HFFc6 (cell line): ENCODE data around the gene FCER1G. TPM values are rescaled to one million over a fixed set of nuclear protein-coding genes. Genes with fewer than 3 reads are reported as not detected.

Experiments used
- DNase-seq: peaks from one replicate; pipeline ENCODE4 v3.0.0-alpha.2; 2018
- H3K27ac Mint-ChIP-seq: 2 replicates; pipeline ENCODE4 v1.8.0; 2020; ENCODE audit warnings: mild to moderate bottlenecking, mixed read lengths
- H3K27me3 Mint-ChIP-seq: 2 replicates; pipeline ENCODE4 v1.8.0; 2021; ENCODE audit warnings: mild to moderate bottlenecking, moderate library complexity, mixed read lengths; ENCODE audit not compliant: insufficient read depth
- H3K36me3 Mint-ChIP-seq: 2 replicates; pipeline ENCODE4 v1.8.0; 2021; ENCODE audit warnings: low read depth, mixed read lengths
- H3K4me1 Mint-ChIP-seq: 2 replicates; pipeline ENCODE4 v1.8.0; 2020; ENCODE audit warnings: low read depth, mixed read lengths
- H3K4me3 Mint-ChIP-seq: 2 replicates; pipeline ENCODE4 v1.8.0; 2020; ENCODE audit warnings: mild to moderate bottlenecking, moderate library complexity, mixed read lengths
- H3K9me3 Mint-ChIP-seq: 2 replicates; pipeline ENCODE4 v1.8.0; 2020; ENCODE audit warnings: mild to moderate bottlenecking, mixed read lengths
- total RNA-seq, 6 experiments: library from RNA; stranded (reverse); fragmentation: NEBNext Ultra II Directional; extraction: Animal tissue kit (Norgen Biotek cat#: 25700); gene quantifications; 2 replicates in 1 of 6; 3 replicates in 5 of 6; pipeline ENCODE4 v1.2.3, GENCODE V29; 2021
- TF ChIP-seq, protein P1 (sequence below): fragments of 200-600 bp; sonication (generic); IDR thresholded peaks from 2 replicates; pipeline ENCODE4 v1.5.0; 2021; ENCODE audit warnings: antibody characterized with exemption, mild to moderate bottlenecking

The FCER1G gene
- total RNA-seq, 6 experiments from 2014 or later, result 0.33 to 1.0 (median 0.53) TPM; not detected in 1

GRCh38 chr1:161175771-161176453 lies 39.2 kb upstream of the FCER1G start:
- no peak for DNase-seq
- H3K36me3 Mint-ChIP-seq, result peaks cover 29% of the 10 kb centered on the region
- H3K4me1 Mint-ChIP-seq, result peaks cover 47% of the 10 kb centered on the region
- H3K4me3 Mint-ChIP-seq, result peak overlapping the region; percentile 99
- H3K27me3 Mint-ChIP-seq, result peaks cover 3% of the 10 kb centered on the region
- TF ChIP-seq, protein P1, sequence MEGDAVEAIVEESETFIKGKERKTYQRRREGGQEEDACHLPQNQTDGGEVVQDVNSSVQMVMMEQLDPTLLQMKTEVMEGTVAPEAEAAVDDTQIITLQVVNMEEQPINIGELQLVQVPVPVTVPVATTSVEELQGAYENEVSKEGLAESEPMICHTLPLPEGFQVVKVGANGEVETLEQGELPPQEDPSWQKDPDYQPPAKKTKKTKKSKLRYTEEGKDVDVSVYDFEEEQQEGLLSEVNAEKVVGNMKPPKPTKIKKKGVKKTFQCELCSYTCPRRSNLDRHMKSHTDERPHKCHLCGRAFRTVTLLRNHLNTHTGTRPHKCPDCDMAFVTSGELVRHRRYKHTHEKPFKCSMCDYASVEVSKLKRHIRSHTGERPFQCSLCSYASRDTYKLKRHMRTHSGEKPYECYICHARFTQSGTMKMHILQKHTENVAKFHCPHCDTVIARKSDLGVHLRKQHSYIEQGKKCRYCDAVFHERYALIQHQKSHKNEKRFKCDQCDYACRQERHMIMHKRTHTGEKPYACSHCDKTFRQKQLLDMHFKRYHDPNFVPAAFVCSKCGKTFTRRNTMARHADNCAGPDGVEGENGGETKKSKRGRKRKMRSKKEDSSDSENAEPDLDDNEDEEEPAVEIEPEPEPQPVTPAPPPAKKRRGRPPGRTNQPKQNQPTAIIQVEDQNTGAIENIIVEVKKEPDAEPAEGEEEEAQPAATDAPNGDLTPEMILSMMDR, result no peak
- H3K9me3 Mint-ChIP-seq, result no peaks in the 10 kb centered on the region; the same call in 1 of the 2 replicates
- H3K27ac Mint-ChIP-seq, result no peak overlapping the region

DNA sequence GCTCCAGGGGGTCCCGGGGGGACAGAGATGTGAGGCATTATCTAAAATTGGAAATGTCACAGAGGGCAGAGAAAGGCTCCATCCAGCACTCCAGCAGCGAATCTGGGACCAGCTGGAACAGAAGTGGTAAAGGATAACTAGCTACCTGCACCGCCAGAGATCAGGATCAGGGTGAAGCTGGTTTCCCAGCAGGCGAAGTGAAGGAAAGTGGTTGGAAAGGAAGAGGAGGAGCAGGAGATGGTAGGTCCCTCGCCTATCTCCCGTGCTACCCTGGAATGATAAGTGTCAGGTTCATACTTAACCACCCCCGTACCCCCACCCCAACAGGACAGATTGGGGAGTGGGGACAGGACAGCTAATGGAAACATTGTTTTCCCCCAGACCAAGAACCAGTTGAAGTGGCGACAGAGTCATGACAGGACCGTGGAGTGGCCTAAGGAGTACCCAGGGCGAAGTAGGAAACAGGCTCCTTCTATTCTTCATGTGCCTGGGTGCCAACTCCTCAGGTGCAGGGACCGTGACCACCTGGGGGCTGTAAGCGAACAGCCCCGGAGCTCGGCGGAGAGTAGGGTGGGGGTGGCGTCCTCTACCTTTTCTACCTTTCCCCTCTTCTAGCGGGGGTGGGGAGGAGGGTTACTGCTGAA lies 38.5 kb upstream of the FCER1G start:
- Mint-ChIP-seq H3K4me1 (peaks cover 47% of the 10 kb centered on the region), H3K4me3 (peak overlapping the region; percentile 99), H3K9me3 (no peaks in the 10 kb centered on the region; the same call in 1 of the 2 replicates), H3K27ac (peak overlapping the region; percentile 98), H3K27me3 (peaks cover 3% of the 10 kb centered on the region), H3K36me3 (peaks cover 26% of the 10 kb centered on the region)
- no peak for DNase-seq
- TF ChIP-seq, protein P1, result no peak

DNA sequence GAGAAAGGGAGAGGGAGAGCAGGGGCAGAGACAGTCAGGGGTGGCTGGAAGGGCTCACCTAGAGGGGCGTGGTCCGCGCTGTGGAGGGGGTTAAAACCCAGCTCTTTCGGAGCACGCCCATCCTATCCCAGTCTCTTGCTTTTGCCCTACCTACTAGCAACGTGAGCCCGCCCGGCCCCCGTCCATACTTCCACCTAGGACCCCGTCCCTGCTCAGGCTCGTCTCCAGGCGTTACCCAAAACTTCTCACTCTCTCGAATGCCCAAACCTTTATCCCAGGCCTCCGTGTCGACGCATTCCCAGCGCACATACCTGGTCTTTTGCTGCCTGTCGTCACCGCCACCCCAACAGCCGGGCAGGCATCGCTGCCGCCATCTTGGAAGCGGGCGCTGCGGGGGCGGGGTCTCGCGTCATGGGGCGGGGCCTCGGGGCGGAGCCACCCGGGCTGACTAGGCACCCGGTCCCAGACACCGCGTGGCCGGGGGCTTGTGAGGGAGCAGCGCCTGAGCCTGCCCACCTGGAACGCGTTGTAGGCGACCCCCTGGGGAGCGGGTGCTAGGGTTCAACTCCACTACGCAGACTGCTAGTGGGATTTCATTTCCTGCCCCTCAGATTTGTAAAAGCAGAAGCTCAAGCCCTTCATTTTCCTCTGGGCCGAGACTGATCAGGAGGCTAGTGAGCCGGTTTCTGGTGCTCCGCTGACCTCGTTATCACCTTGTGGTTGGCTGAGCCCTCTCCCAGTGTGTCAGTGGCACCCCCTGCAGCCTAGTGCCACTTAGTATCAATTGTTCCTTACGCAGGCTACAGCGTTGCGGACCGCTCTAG lies 37.8 kb upstream of the FCER1G start, which contains the start of gene B4GALT3:
TSS of gene B4GALT3 (minus strand) at position 396 of the 824 bp plus-strand sequence. CDS start 1,447 bp downstream, outside the sequence.
- Mint-ChIP-seq H3K9me3 (no peaks in the 10 kb centered on the region; the same call in 1 of the 2 replicates), H3K4me3 (peak within 1 kb of the TSS; percentile 99), H3K4me1 (peaks cover 49% of the 10 kb centered on the region), H3K36me3 (peaks cover 26% of the 10 kb centered on the region), H3K27me3 (peaks cover 3% of the 10 kb centered on the region), H3K27ac (peak within 1 kb of the TSS; percentile 98)
- DNase-seq, result peak; percentile 64
- TF ChIP-seq, protein P1, result peak; percentile 39

GRCh38 chr1:161177936-161178244 lies 37.2 kb upstream of the FCER1G start:
- peak overlapping the region; percentile 99 for H3K4me3 Mint-ChIP-seq
- peaks cover 49% of the 10 kb centered on the region for H3K4me1 Mint-ChIP-seq
- no peaks in the 10 kb centered on the region; the same call in 1 of the 2 replicates for H3K9me3 Mint-ChIP-seq
- peak overlapping the region; percentile 98 for H3K27ac Mint-ChIP-seq
- H3K36me3 Mint-ChIP-seq, result peaks cover 22% of the 10 kb centered on the region
- DNase-seq, result no peak
- TF ChIP-seq, protein P1, result peak; percentile 10; the same call in 1 of the 2 replicates
- peaks cover 3% of the 10 kb centered on the region for H3K27me3 Mint-ChIP-seq

DNA sequence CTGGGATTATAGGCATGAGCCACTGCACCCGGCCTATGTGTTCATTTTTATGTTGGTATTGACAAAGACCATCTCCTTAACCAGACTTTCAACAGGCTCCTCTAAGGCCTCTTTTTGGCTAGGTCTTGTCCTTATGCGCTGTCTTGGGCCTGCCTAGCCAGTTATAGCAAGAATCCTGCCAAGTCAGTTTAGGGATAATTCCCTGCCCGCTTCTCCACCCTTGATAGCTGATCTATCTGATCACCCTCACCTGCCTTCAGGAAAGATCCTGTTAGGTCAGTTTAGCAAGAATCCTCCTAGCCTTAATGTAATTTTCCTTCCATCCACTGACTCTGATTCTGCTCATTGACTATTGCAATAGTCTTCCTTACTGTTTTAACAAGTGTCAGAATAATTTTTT lies 35.4 kb upstream of the FCER1G start:
- Mint-ChIP-seq H3K4me3 (no peak overlapping the region), H3K27me3 (peaks cover 3% of the 10 kb centered on the region), H3K36me3 (peaks cover 10% of the 10 kb centered on the region), H3K4me1 (peaks cover 44% of the 10 kb centered on the region), H3K9me3 (no peaks in the 10 kb centered on the region; the same call in 1 of the 2 replicates), H3K27ac (no peak overlapping the region; the same call in 1 of the 2 replicates)
- DNase-seq, result no peak
- TF ChIP-seq, protein P1, result no peak
